ENCODE data around the gene NCEH1.

NCEH1 gene

DNA sequence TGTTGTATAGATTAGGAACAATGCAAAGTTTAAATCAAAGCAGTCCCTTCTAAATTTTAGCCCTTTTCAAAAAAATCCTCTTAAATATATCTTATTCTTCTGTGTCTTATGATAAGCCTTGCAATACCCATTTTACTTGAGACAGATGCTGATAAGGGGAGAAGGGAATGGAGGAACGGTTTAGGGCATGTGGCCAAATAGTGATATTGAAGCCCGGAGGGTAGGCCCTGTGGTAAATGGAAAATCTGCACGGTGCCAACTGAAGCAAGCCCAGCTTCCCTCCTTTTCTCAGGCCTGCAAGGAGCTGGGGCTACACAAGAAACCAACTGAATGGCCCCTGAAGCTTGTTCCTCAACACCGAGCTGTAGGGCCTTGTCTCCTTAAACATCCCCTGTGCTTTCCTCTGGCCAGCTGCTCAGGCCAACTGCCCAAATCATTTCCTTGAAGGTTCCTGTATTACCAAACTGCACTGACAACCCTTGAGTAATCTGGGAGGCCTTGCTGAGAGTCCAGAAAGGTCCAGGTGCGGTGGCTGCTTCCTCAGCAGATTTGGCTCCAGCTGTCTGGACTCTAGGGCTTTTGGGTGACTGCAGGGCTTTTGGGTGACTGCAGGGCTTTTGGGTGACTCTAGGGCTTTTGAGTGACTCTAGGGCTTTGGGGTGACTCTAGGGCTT, 67.2 kb downstream of the NCEH1 start:
- no peak for DNase-seq

DNA sequence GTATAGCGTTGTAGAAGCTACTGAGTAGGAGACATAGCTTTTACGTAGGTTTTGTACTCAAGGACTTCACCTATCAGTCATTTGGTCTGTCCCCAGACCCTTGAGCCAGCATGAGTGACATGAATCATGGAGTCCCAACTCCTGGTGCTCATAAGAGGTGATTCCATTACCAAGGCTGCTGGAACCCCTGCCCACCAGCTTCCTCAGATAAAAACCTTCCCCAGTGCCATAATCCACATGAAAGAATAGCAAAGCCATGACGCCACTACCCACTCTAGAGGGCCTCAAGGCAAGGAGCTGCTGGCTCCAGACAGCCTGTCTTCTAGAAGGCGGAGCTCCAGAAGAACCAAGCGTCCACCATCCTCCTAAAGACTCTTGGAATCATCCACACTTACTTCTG, 69.6 kb downstream of the NCEH1 start:
- DNase-seq, result no peak

GRCh38 chr3:172640751-172641150, 70.1 kb downstream of the NCEH1 start:
- peak; percentile 23 for DNase-seq

DNA sequence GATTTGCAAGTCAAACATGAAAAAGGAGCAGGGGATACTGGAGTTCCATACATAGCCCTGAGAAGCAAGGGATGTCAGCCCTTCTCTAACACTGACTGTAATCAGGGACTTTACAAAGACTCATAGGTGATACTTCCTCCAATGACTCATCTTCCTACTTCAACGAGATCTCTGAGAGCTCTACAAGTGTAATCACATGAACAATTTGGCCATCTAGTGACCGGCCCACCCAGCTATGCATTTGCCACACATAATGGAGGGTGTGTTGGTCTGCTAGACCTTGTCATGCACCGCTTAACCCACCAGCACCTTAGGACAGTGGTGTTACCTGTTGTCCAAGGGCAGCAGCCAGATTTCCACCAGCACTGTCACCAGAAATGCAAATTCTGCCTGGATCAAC, 75.3 kb downstream of the NCEH1 start:
- no peak for DNase-seq

- DNase-seq, result no peak
Measured at GRCh38 chr3:172634948-172635347, 75.9 kb downstream of the NCEH1 start.

DNA sequence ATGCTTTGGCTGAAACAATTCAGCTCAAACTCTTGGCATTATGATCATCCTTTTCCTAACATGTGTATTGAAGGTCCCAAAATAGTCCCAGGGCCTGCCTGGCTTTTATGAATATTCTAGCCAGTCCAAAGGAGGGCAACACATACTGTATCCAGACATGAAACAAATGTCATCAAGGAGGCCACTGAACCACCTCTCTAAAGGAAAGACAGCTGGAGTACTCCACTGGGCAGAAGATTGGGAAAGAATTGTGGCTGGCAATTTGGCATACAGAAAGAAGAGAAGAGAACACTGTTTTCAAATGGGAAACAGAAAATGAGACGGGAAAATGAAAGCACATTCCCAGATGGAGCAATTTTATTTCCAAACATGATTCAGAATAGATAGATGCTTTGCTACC, 80.6 kb downstream of the NCEH1 start:
- DNase-seq, result no peak

- peak; percentile 79 for DNase-seq
Measured at GRCh38 chr3:172629470-172629869, 81.4 kb downstream of the NCEH1 start.

- DNase-seq, result peak; percentile 28
Measured at GRCh38 chr3:172627057-172627809, 83.6 kb downstream of the NCEH1 start.

GRCh38 chr3:172626021-172626640, 84.7 kb downstream of the NCEH1 start:
- peak; percentile 91 for DNase-seq

DNA sequence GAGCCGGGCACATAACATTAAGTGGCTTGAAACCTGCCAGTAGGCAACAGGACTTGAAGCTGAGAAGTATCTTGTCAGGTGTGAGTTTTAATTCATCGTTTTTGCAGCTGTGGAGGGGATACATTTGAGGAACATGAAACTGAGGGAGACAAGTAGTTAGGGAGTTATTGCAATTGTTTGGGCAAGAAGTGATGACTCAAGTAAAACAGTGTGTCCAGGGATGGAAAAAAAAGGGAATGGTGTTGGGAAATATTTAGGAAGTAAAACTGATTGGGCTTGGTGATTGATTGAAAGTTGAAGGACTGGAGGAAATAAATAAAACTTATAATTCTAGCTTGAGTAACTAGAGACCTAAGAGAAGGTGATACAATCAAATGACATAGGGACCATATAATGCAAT, 85.5 kb downstream of the NCEH1 start:
- no peak for DNase-seq

GRCh38 chr3:172624999-172625398, 85.9 kb downstream of the NCEH1 start:
- no peak for DNase-seq

DNA sequence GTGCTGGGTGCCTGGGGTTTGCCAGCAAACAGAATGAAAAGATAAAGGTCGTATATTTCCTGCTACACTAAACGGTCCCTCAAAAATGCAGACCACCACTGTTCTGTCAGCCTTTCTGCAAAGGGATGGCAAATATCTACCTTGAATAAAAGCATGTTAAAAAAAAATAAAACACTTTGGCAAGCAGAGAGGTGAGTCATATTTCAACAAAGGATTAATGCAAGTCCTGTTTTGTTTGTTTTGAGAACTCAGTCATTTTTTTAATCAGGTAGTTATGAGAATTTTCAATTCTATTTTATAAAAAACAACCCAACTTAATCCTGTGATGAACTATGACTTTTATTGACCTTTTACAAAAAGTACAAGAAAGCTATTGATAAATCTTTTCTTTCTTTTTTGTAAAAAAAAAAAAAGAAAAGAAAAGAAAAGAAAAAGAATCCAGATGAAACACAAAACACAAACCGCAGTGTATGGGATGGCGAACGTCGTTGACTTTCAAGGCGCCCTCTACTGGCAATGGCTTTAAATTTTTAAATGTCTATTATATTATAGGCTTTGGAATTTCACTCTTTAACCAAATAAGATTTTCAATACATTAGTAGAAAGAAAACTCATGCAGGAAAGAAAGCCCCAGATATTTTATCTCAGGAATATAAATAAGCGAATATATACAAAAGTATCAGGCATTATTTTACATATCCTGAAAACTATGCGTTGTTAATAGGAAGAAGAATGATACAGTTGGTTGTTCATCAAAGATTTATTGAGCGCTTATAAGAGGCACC, 87.8 kb downstream of the NCEH1 start:
- peak; percentile 45 for DNase-seq

GRCh38 chr3:172622156-172622555, 88.7 kb downstream of the NCEH1 start:
- no peak for DNase-seq

DNA sequence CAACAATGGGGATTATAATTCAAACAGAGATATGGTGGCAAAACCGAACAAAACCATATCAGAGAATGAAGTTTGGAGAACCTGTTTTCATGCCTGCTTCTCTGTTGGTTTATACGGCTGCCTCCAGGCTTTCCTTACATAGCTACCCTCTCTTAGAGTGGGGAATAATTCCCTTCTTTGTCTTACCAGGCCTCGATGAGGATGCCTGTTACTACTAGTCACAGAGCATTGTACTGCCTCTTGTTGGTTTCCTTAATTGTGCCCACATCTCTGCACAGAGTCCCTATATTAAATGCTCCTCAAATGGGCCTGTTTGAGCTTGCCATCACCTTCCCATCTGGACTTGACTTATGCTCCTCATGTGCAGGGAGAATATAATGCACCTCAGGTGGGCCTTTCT, 92.9 kb downstream of the NCEH1 start:
- DNase-seq, result no peak

GRCh38 chr3:172617013-172617706, 93.7 kb downstream of the NCEH1 start:
- no peak for DNase-seq

GRCh38 chr3:172616031-172616461, 94.8 kb downstream of the NCEH1 start:
- DNase-seq, result peak; percentile 29

DNA sequence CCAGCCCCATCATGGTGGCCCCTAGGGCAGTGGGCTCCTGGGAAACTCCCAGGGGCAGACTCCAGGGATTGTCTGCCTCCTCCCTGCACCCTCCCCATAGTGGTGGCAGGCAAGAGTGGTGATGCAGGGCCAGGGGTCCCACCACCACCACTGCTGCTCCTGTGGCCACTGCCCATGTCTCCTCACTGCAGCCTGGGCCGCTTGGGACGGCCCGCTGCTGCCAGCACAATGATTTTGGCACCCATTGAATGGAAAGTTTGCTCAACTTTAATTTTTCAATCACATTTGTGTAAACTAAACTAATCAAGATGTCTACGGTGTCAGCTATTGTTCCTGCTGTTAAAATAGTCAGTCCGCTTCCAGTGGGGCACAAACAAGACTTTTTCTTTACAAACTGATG, 95.6 kb downstream of the NCEH1 start:
- DNase-seq, result no peak

DNA sequence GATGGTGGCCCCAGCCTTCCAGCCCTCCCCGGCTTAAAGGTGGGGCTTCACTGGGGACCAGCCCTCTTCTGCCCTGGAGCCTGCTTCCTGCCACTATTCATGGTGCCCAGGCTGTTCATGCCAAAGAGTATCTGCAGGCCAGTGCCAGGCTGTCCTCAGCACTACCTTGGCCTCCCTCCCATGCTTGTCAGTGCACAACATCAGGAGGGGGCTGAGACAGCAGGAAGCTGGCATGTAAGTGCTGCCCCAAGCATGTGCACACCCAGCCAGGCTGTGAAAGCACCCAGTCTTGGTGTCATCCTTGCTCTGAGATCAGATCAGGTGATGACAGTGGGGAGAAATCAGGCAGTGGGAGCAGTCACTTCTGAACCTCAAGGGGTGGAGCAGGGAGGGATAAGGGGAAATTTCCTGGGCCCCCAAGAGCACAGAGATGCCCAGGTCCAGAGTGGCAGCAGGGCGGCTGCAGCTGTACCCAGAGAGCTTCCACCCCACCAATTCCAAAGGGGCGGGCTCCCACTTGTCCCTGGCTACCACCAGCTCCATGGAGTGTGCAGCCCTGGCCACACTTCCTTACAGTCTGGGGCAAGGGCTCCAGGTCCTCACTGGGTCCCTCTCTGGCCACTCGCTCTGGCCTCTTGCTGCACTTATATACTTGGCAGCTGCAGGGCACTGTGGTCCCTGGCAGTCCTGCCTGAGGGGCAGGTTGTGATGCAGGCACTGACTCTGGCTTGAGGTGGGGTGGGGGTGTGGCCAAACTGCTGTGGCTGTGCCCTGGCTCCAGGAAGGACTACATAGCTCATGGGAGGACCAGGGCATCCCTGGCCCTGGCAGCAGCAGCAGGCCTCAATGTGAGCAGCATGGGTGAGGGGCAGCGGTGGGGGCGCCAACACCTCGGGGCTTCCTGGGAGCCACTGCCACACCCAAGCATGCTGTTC, 96.3 kb downstream of the NCEH1 start:
- DNase-seq, result no peak

DNA sequence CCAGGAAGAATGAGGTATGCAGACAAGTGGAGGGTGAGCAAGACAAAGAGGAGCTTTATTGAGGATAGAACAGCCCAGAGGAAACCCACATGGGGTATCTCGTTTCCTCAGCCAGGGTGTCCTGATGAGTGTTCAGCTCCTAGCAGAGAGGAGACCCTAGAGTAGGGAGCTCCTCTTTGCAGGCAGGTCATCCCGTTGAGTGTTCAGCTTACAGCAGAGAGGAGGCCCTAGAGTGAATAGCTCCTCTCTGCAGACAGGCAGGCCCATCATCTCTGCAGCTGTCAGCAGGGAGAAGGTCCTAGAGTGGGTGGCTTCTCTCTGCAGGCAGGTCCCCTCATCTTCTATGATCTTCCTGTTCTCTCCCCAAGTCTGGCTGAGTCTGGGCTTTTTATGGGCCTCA, 97.0 kb downstream of the NCEH1 start:
- DNase-seq, result no peak

- no peak for DNase-seq
Measured at GRCh38 chr3:172612871-172613678, 97.8 kb downstream of the NCEH1 start.

All from fibroblast of skin of scalp (primary cell).